ENCODE measurements around the gene KRT81.

The KRT81 gene

GRCh38 chr12:52291267-52291935 is at the start of gene KRT81:
Gene KRT81 (minus strand): TSS chr12:52291534. CDS start chr12:52291465, 69 bp downstream.
- no peak for TF ChIP-seq FOXP2 (optimal IDR thresholded peaks at IDR 0.05; ENCODE audit: control extremely low read depth, extremely low read length, insufficient read depth)
- no peak for TF ChIP-seq EZH2 (IDR thresholded peaks at IDR 0.05)
- TF ChIP-seq POLR2AphosphoS5 (IDR thresholded peaks at IDR 0.05; ENCODE audit: borderline replicate concordance, low read depth, low read length) = no peak
- H3K9me3 ChIP-seq (ENCODE audit: low read depth, low read length) = no peaks in the 10 kb centered on the region
- no peaks in the 10 kb centered on the region for H3K36me3 ChIP-seq (ENCODE audit: insufficient read depth, low read length)
- H3K27ac ChIP-seq = no peak within 1 kb of the TSS
- H3K9ac ChIP-seq (ENCODE audit: insufficient read length) = no peak within 1 kb of the TSS
- no peak within 1 kb of the TSS for H3K4me3 ChIP-seq
- DNase-seq (ENCODE audit: low read depth, low spot score) = no peak

GRCh38 chr12:52338241-52338960 is 47.1 kb upstream of the KRT81 start:
- TF ChIP-seq POLR2AphosphoS5 (IDR thresholded peaks at IDR 0.05; ENCODE audit: borderline replicate concordance, low read depth, low read length) (no peak), FOXP2 (optimal IDR thresholded peaks at IDR 0.05; ENCODE audit: control extremely low read depth, extremely low read length, insufficient read depth) (no peak), EZH2 (IDR thresholded peaks at IDR 0.05) (no peak)
- no peak overlapping the region for H3K27ac ChIP-seq
- H3K9me3 ChIP-seq (ENCODE audit: low read depth, low read length) = no peaks in the 10 kb centered on the region
- no peak overlapping the region for H3K9ac ChIP-seq (ENCODE audit: insufficient read length)
- H3K36me3 ChIP-seq (ENCODE audit: insufficient read depth, low read length) = no peaks in the 10 kb centered on the region
- no peak overlapping the region for H3K4me3 ChIP-seq
- no peak for DNase-seq (ENCODE audit: low read depth, low spot score)

GRCh38 chr12:52337054-52337453 is 45.7 kb upstream of the KRT81 start:
- no peak for TF ChIP-seq POLR2AphosphoS5 (IDR thresholded peaks at IDR 0.05; ENCODE audit: borderline replicate concordance, low read depth, low read length)
- no peak for TF ChIP-seq FOXP2 (optimal IDR thresholded peaks at IDR 0.05; ENCODE audit: control extremely low read depth, extremely low read length, insufficient read depth)
- TF ChIP-seq EZH2 (IDR thresholded peaks at IDR 0.05) = no peak
- no peak overlapping the region for H3K27ac ChIP-seq
- H3K9me3 ChIP-seq (ENCODE audit: low read depth, low read length) = no peaks in the 10 kb centered on the region

GRCh38 chr12:52336641-52337040 is 45.3 kb upstream of the KRT81 start:
- no peak for TF ChIP-seq POLR2AphosphoS5 (IDR thresholded peaks at IDR 0.05; ENCODE audit: borderline replicate concordance, low read depth, low read length)
- TF ChIP-seq FOXP2 (optimal IDR thresholded peaks at IDR 0.05; ENCODE audit: control extremely low read depth, extremely low read length, insufficient read depth) = no peak
- TF ChIP-seq EZH2 (IDR thresholded peaks at IDR 0.05) = no peak
- no peaks in the 10 kb centered on the region for H3K36me3 ChIP-seq (ENCODE audit: insufficient read depth, low read length)
- no peak for DNase-seq (ENCODE audit: low read depth, low spot score)
- H3K27ac ChIP-seq = no peak overlapping the region
- no peak overlapping the region for H3K4me3 ChIP-seq
- no peaks in the 10 kb centered on the region for H3K9me3 ChIP-seq (ENCODE audit: low read depth, low read length)
- H3K9ac ChIP-seq (ENCODE audit: insufficient read length) = no peak overlapping the region

More at GRCh38 chr12:52337054-52337453, 45.7 kb upstream of the KRT81 start:
- Histone ChIP-seq H3K4me3 (no peak overlapping the region), H3K36me3 (ENCODE audit: insufficient read depth, low read length) (no peaks in the 10 kb centered on the region), H3K9ac (ENCODE audit: insufficient read length) (no peak overlapping the region)
- no peak for DNase-seq (ENCODE audit: low read depth, low spot score)

- Histone ChIP-seq H3K9me3 (ENCODE audit: low read depth, low read length) (no peaks in the 10 kb centered on the region), H3K36me3 (ENCODE audit: insufficient read depth, low read length) (no peaks in the 10 kb centered on the region), H3K27ac (no peak overlapping the region), H3K9ac (ENCODE audit: insufficient read length) (no peak overlapping the region), H3K4me3 (no peak overlapping the region)
- TF ChIP-seq FOXP2 (optimal IDR thresholded peaks at IDR 0.05; ENCODE audit: control extremely low read depth, extremely low read length, insufficient read depth) = no peak
- no peak for TF ChIP-seq EZH2 (IDR thresholded peaks at IDR 0.05)
- no peak for TF ChIP-seq POLR2AphosphoS5 (IDR thresholded peaks at IDR 0.05; ENCODE audit: borderline replicate concordance, low read depth, low read length)
- no peak for DNase-seq (ENCODE audit: low read depth, low spot score)
Observed at GRCh38 chr12:52335598-52336262, 44.4 kb upstream of the KRT81 start.

- no peak overlapping the region for H3K4me3 ChIP-seq
- TF ChIP-seq EZH2 (IDR thresholded peaks at IDR 0.05) (no peak), FOXP2 (optimal IDR thresholded peaks at IDR 0.05; ENCODE audit: control extremely low read depth, extremely low read length, insufficient read depth) (no peak), POLR2AphosphoS5 (IDR thresholded peaks at IDR 0.05; ENCODE audit: borderline replicate concordance, low read depth, low read length) (no peak)
- H3K27ac ChIP-seq = no peak overlapping the region
- H3K9me3 ChIP-seq (ENCODE audit: low read depth, low read length) = no peaks in the 10 kb centered on the region
- DNase-seq (ENCODE audit: low read depth, low spot score) = no peak
- no peaks in the 10 kb centered on the region for H3K36me3 ChIP-seq (ENCODE audit: insufficient read depth, low read length)
- no peak overlapping the region for H3K9ac ChIP-seq (ENCODE audit: insufficient read length)
Observed at GRCh38 chr12:52334185-52334584, 42.9 kb upstream of the KRT81 start.

GRCh38 chr12:52333321-52333720 is 42.0 kb upstream of the KRT81 start:
- no peak for DNase-seq (ENCODE audit: low read depth, low spot score)
- no peaks in the 10 kb centered on the region for H3K36me3 ChIP-seq (ENCODE audit: insufficient read depth, low read length)
- no peak overlapping the region for H3K27ac ChIP-seq
- no peaks in the 10 kb centered on the region for H3K9me3 ChIP-seq (ENCODE audit: low read depth, low read length)
- no peak overlapping the region for H3K9ac ChIP-seq (ENCODE audit: insufficient read length)
- H3K4me3 ChIP-seq = no peak overlapping the region
- no peak for TF ChIP-seq EZH2 (IDR thresholded peaks at IDR 0.05)
- TF ChIP-seq POLR2AphosphoS5 (IDR thresholded peaks at IDR 0.05; ENCODE audit: borderline replicate concordance, low read depth, low read length) = no peak

- H3K27ac ChIP-seq = no peak overlapping the region
- no peaks in the 10 kb centered on the region for H3K36me3 ChIP-seq (ENCODE audit: insufficient read depth, low read length)
- no peak for DNase-seq (ENCODE audit: low read depth, low spot score)
- H3K9ac ChIP-seq (ENCODE audit: insufficient read length) = no peak overlapping the region
- no peak for TF ChIP-seq FOXP2 (optimal IDR thresholded peaks at IDR 0.05; ENCODE audit: control extremely low read depth, extremely low read length, insufficient read depth)
- H3K9me3 ChIP-seq (ENCODE audit: low read depth, low read length) = no peaks in the 10 kb centered on the region
- no peak overlapping the region for H3K4me3 ChIP-seq
Observed at GRCh38 chr12:52332381-52332780, 41.0 kb upstream of the KRT81 start.
